Esophagus (tissue), 2 donors: Measurements from ENCODE around the gene ZNF275. TPM values are rescaled to one million over a fixed set of nuclear protein-coding genes. Genes with fewer than 3 reads are reported as not detected.

Experiments used
- H3K27ac ChIP-seq, 2 donors: one replicate each; pipeline ENCODE4 v1.5.1; 2013; ENCODE audit warnings: low read depth in 2 of 2, mild to moderate bottlenecking in 2 of 2, inconsistent platforms in 1 of 2, low read length in 1 of 2, moderate library complexity in 1 of 2
- H3K27me3 ChIP-seq, 2 donors: one replicate each; pipeline ENCODE4 v1.6.1; 2013; ENCODE audit warnings: low read length in 2 of 2, control low read depth in 1 of 2, mild to moderate bottlenecking in 1 of 2; ENCODE audit not compliant: insufficient read depth in 2 of 2, control insufficient read depth in 1 of 2
- H3K36me3 ChIP-seq, 2 donors: one replicate each; pipeline ENCODE4 v1.6.1; 2013; ENCODE audit warnings: low read length in 1 of 2; ENCODE audit not compliant: control insufficient read depth in 2 of 2, insufficient read depth in 2 of 2
- H3K4me1 ChIP-seq, 2 donors: one replicate each; pipeline ENCODE4 v1.6.1; 2013; ENCODE audit warnings: low read length in 1 of 2; ENCODE audit not compliant: control insufficient read depth in 2 of 2, insufficient read depth in 2 of 2
- H3K4me3 ChIP-seq, 2 donors: one replicate each; pipeline ENCODE4 v1.5.1; 2013; ENCODE audit warnings: low read length in 2 of 2, mild to moderate bottlenecking in 2 of 2, low read depth in 1 of 2, moderate library complexity in 1 of 2
- H3K9me3 ChIP-seq, 2 donors: one replicate each; pipeline ENCODE4 v1.6.1; 2013; ENCODE audit warnings: mild to moderate bottlenecking in 2 of 2, low read depth in 1 of 2, low read length in 1 of 2, moderate library complexity in 1 of 2; ENCODE audit not compliant: control insufficient read depth in 2 of 2, insufficient read depth in 1 of 2
- WGBS, 2 donors: extraction: QIAGEN DNeasy Blood & Tissue Kit; methylation state at CpG; one replicate each; pipeline ENCODE4 v1.1.7; 2013; 5-methylcytosine and 5-hydroxymethylcytosine counted together
- polyA plus RNA-seq, 2 donors: library from polyadenylated mRNA; stranded (reverse); fragments of 200-250 nt; gene quantifications; one replicate each; pipeline ENCODE4 v1.2.3, GENCODE V29; 2013
- donor health status: healthy with polysubstance abuse.
- donor health status: Bipolar disorder and iron deficiency.

Gene ZNF275
- polyA plus RNA-seq, 2 donors: 0.71 to 1.6 TPM

DNA sequence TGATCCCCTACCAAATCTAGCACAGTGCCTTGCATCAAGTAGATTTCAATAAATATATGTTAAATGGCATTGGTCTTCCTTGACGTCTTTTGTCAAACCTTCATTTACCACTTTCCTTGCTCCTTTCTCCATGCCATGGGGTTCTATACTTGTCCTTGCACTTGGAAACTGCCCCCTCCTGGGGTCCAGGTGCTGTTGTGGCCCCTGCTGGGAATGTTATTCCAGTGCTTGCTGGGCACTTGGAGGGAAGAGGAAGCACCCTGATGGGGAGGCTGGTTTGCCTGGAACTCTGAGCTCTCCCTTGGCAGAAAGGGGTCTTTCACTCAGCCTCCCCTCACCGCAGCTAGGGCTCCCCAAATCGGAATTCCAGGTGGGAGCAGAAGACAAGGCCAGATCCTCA lies 18.9 kb downstream of the ZNF275 start:
- H3K9me3 ChIP-seq: peaks cover under 1 to 5% of the 10 kb centered on the region in 2 donors
- 84 to 90% methylated on average over 3 of the region's 3 CpGs for WGBS, 2 donors

DNA sequence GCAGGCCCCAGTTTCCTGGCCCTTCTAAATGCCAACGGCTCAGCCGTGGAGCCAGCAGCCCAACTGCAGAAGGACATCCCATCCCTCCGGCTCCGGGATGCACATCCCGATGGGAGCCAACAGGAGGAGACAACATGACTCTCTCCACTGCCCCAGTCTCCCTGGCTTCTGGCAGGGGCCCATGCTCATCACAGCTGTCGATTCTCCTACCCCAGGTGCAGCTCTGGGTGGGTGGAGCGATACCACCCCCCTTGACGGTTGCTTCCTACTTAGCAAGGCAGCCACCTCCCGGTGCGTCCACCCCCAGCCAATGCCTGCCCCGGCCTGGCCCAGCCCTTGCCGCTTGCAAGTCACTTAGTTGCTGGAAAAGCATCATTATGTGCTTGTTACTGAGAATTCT lies 19.5 kb downstream of the ZNF275 start:
- Histone ChIP-seq H3K9me3 (peaks cover 2 to 5% of the 10 kb centered on the region in 2 donors), H3K27ac (no peak overlapping the region), H3K4me3 (no peak overlapping the region), H3K4me1 (no peaks in the 10 kb centered on the region), H3K36me3 (no peaks in the 10 kb centered on the region), H3K27me3 (peaks cover 0 to 3% of the 10 kb centered on the region in 2 donors)
- WGBS, 2 donors: 73% methylated on average over 12 of the region's 12 CpGs

More for the DNA sequence above, 18.9 kb downstream of the ZNF275 start:
- Histone ChIP-seq H3K27me3 (peaks cover 0 to 3% of the 10 kb centered on the region in 2 donors), H3K36me3 (no peaks in the 10 kb centered on the region), H3K4me3 (no peak overlapping the region), H3K27ac (no peak overlapping the region), H3K4me1 (no peaks in the 10 kb centered on the region)

DNA sequence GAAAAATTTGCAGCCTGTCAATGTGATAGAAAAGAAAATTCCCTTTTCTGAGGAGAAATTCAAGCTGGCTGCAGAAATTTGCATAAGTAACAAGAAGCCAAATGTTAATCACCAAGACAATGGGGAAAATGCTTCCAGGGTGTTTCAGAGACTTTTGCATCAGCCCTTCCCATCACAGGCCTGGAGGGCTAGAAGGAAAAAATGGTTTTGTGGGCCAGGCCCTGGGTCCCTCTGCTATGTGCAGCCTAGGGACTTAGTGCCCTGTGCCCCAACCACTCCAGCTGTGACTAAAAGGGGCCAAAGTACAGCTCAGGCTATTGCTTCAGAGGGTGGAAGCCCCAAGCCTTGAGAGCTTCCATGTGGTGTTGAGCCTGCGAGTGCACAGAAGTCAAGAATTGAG lies 23.9 kb downstream of the ZNF275 start:
- H3K4me3 ChIP-seq: no peak overlapping the region
- H3K9me3 ChIP-seq: peaks cover 2 to 5% of the 10 kb centered on the region in 2 donors
- H3K36me3 ChIP-seq: no peaks in the 10 kb centered on the region
- peaks cover 0 to 3% of the 10 kb centered on the region in 2 donors for H3K27me3 ChIP-seq
- no peak overlapping the region for H3K27ac ChIP-seq
- no peaks in the 10 kb centered on the region for H3K4me1 ChIP-seq
- 93 to 100% methylated on average over 1 of the region's 1 CpG for WGBS, 2 donors

DNA sequence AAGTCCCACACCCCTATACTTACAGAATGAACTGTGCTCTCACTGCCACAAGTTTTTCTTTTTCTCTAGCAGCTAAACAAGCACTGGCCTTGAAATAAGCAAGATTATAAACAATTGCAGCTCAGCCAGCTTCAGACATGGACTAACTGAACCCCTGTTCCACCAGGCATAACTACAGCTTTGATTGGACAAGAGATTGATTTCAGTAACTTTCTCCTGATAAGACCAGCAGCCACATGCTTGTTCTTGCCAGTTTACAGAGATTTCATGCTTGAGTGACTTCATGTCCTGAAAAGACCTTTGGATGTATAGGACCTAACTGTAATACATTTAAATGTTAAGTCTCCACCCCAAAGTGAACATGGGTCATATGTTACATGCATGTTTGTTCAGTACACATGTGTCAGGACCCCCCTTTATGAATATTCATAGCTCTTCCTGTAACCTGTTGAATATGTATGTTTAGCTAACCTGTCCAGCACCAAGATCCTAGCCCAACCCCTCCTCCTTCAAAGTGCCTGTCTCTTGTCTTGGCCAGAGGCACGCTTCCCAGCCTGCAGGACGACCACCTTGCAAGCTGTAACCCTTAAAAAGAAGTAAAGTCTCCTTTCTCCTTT lies 27.9 kb downstream of the ZNF275 start:
- peaks cover 0 to 2% of the 10 kb centered on the region in 2 donors for H3K9me3 ChIP-seq
- H3K4me3 ChIP-seq: no peak overlapping the region
- H3K27me3 ChIP-seq: no peaks in the 10 kb centered on the region
- no peak overlapping the region for H3K27ac ChIP-seq
- H3K4me1 ChIP-seq: no peaks in the 10 kb centered on the region
- 41 to 74% methylated on average over 2 of the region's 2 CpGs for WGBS, 2 donors
- H3K36me3 ChIP-seq: no peaks in the 10 kb centered on the region

DNA sequence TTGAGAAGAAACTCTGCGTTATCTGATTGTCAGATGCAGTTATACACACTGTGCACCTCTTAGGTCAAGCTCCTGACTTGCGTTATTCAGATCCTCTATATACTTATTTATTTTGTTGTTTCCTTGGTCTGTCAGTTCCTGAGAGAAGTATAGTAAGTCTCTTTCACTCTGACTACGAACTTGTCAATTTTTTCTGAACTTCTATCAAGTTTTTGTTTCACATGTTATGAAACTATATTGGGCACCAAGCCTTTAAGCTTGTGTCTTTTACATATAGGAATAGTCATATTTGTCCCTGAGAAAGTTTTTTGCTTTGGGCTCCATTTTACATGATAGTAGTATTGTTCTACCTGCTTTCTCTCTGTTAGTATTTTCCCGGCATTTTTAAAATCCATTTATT lies 31.7 kb downstream of the ZNF275 start:
- H3K9me3 ChIP-seq: no peaks in the 10 kb centered on the region
- H3K4me1 ChIP-seq: no peaks in the 10 kb centered on the region
- WGBS, 2 donors: 74 to 85% methylated on average over 4 of the region's 4 CpGs
- no peaks in the 10 kb centered on the region for H3K27me3 ChIP-seq
- H3K36me3 ChIP-seq: no peaks in the 10 kb centered on the region
- H3K4me3 ChIP-seq: no peak overlapping the region
- H3K27ac ChIP-seq: no peak overlapping the region

DNA sequence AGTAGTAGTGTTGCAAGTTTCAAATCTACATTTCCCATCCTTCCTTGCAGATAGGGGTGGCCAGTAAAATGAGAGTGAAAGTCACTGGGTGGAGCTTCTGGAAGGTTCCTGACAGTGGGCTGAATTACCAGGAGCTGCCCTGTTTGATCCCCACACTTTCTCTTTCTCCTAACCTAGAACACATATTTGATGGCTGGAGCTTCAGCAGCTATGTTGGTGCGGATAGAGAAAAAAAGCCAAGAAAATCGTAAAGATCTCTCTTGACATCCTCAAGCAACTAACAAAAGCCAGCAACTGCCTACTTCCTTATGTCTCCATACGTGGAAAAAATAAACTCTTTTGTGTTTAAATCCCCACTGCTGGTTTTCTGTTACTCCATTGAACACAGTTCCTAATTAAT lies 32.2 kb downstream of the ZNF275 start:
- H3K36me3 ChIP-seq: no peaks in the 10 kb centered on the region
- no peaks in the 10 kb centered on the region for H3K9me3 ChIP-seq
- 78 to 89% methylated on average over 3 of the region's 3 CpGs for WGBS, 2 donors
- H3K27me3 ChIP-seq: no peaks in the 10 kb centered on the region
- H3K4me3 ChIP-seq: no peak overlapping the region
- no peaks in the 10 kb centered on the region for H3K4me1 ChIP-seq
- no peak overlapping the region for H3K27ac ChIP-seq

DNA sequence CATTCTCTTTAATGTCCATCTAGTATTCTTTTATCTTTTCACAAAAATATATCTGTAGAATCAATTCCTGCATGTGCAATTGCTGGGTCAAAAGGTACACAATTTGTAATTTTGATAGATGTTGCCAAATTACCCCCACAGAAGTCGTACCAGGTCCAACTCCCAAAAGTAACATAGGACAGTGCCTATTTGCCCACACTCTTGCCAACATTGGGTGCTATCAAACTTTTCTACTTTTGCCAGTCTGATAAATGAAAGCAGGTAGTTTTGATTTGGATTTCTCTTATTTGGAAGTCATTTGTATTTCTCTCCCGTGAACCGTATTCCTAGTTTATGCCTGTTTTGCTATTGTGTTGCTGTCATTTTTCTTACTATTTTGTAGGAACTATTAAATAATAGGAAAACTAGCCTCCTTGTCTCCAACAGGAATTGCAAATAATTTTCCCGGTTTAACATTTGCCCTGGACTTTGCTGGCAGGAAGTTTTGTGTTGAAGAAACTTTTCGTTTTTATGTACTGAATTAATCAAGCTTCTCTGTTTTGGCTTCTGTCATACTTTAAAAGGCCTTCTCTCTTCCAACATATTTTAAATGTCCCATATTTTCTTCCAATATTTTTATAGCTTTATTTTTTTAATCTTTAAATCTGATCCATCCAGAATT lies 33.1 kb downstream of the ZNF275 start:
- Histone ChIP-seq H3K4me1 (no peaks in the 10 kb centered on the region), H3K9me3 (no peaks in the 10 kb centered on the region), H3K4me3 (no peak overlapping the region), H3K27me3 (no peaks in the 10 kb centered on the region), H3K27ac (no peak overlapping the region), H3K36me3 (no peaks in the 10 kb centered on the region)
- WGBS, 2 donors: 74 to 81% methylated on average over 5 of the region's 5 CpGs

DNA sequence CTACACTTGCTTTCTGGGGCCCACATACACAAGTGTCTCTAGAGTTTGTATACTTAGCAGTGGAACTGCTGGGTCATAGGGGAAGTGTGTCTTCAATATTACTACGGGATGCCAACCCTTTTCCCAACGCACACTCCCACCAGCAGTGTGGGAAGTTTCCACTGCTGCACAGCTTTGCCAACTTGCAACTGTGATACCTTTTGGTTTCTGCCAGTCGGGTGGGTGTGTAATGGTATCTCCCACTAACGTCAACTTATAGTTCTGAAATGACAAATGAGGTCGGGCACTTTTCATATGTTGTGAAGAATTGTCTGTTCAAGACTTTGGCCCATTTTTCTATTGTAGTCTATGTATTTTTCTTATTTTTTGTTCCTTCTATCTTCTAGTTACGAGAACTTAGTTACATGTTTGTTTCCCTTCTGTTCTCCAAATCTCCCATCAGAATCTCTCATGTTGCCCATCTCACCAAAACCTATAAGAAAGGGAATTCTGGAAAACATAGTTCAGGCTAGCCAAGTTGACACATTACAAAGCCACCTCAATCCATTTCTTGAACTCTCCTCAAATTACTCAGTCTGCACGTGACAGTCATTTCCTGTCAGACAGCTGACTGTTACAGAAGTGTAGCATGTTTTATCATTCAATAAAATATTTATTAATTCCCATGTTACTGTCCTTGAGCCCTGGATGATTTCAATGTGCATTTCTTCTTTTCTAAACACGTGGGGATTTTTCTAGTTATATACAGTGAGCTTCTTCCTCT lies 36.5 kb downstream of the ZNF275 start:
- Histone ChIP-seq H3K27ac (no peak overlapping the region), H3K27me3 (peaks cover 0 to 3% of the 10 kb centered on the region in 2 donors), H3K4me1 (no peaks in the 10 kb centered on the region), H3K36me3 (no peaks in the 10 kb centered on the region), H3K9me3 (no peaks in the 10 kb centered on the region), H3K4me3 (no peak overlapping the region)
- WGBS, 2 donors: 65 to 79% methylated on average over 8 of the region's 8 CpGs

DNA sequence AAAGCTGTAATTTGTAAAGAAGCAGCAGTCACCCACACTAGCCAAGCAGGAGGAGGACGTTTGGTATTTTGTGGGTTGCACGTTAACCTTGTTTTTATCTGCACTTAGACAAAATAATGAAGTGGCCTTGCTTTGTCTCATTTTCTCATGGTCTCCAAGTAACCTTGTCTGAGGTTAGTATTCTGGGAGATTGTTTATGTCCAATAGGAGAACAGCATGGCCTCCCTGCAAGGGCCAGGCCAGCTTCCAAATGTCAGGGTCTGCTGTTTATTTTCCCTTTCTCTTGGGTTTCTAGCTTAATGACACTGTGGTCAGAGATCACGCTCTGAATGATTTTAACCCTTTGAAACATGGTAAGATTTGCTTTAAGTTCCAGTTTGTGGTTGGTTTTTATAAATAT lies 37.3 kb downstream of the ZNF275 start:
- H3K9me3 ChIP-seq: no peaks in the 10 kb centered on the region
- no peaks in the 10 kb centered on the region for H3K4me1 ChIP-seq
- H3K36me3 ChIP-seq: no peaks in the 10 kb centered on the region
- no peak overlapping the region for H3K27ac ChIP-seq
- 50 to 53% methylated on average over 3 of the region's 3 CpGs for WGBS, 2 donors
- peaks cover 0 to 3% of the 10 kb centered on the region in 2 donors for H3K27me3 ChIP-seq
- no peak overlapping the region for H3K4me3 ChIP-seq
